IMR-90 (cell line): ENCODE data around the gene LPAR5. TPM values are rescaled to one million over a fixed set of nuclear protein-coding genes. Genes with fewer than 3 reads are reported as not detected.

ENCODE experiments used
- ATAC-seq: fragments of 200-7000 bp; cut with Tn5 transposase; 2 replicates; pipeline ENCODE4 v1.9.1; 2020; ENCODE audit warnings: low read depth, mild to moderate bottlenecking, moderate library complexity
- BruUV-seq: library from RNA; stranded (reverse); fragments of 400-500 nt; replicated peaks from 2 replicates; lab custom pipeline; 2021; lab: Mats Ljungman, UMichigan
- CTCF ChIA-PET: fragments of 300-600 bp; formaldehyde crosslinking; extraction: SDS; loops from one replicate; lab custom pipeline; 2021; ENCODE audit warnings: antibody characterized with exemption; lab: Yijun Ruan, JAX
- POLR2A ChIA-PET: fragments of 300-600 bp; sonication (Branson Sonifier 250); formaldehyde crosslinking; loops from one replicate; lab custom pipeline; 2022; ENCODE audit warnings: antibody characterized with exemption; ENCODE audit not compliant: unreplicated experiment; lab: Charles Lee
- DNase-seq: peaks from one replicate; pipeline ENCODE4 v3.0.0; 2013
- H2AFZ ChIP-seq: replicated peaks from 2 replicates; pipeline ENCODE3; 2013; ENCODE audit warnings: low read length, mild to moderate bottlenecking; ENCODE audit not compliant: poor library complexity
- H2AK5ac ChIP-seq: 2 replicates; pipeline ENCODE4 v1.6.1; 2013; ENCODE audit warnings: low read depth, low read length, inconsistent platforms
- H2AK9ac ChIP-seq: replicated peaks from 2 replicates; pipeline ENCODE3; 2013; ENCODE audit warnings: mild to moderate bottlenecking, low read depth, low read length, moderate library complexity; ENCODE audit not compliant: poor library complexity
- H2BK120ac ChIP-seq: 2 replicates; pipeline ENCODE4 v1.6.1; 2013; ENCODE audit warnings: low read depth, low read length, inconsistent platforms
- H2BK15ac ChIP-seq: 3 replicates; pipeline ENCODE4 v1.6.1; 2013; ENCODE audit warnings: low read depth, low read length, inconsistent platforms
- H2BK20ac ChIP-seq: 2 replicates; pipeline ENCODE4 v1.6.1; 2013; ENCODE audit warnings: low read depth, mild to moderate bottlenecking, inconsistent platforms, low read length, moderate library complexity
- H2BK5ac ChIP-seq: 2 replicates; pipeline ENCODE4 v1.6.1; 2013; ENCODE audit warnings: mild to moderate bottlenecking, low read depth, low read length, inconsistent platforms; ENCODE audit not compliant: poor library complexity, severe bottlenecking
- H3K14ac ChIP-seq: replicated peaks from 2 replicates; pipeline ENCODE4 v1.6.1; 2013; ENCODE audit warnings: low read depth, low read length, inconsistent platforms
- H3K18ac ChIP-seq: 2 replicates; pipeline ENCODE4 v1.6.1; 2013; ENCODE audit warnings: low read depth, low read length, control low read depth
- H3K23ac ChIP-seq: 2 replicates; pipeline ENCODE4 v1.6.1; 2013; ENCODE audit warnings: low read depth, low read length, inconsistent platforms
- H3K27ac ChIP-seq: 2 replicates; pipeline ENCODE4 v1.5.1; 2013; ENCODE audit warnings: mild to moderate bottlenecking, control low read depth, low read length; ENCODE audit not compliant: insufficient read depth
- H3K27me3 ChIP-seq: 2 replicates; pipeline ENCODE4 v1.6.1; 2013; ENCODE audit warnings: low read length; ENCODE audit not compliant: control insufficient read depth, insufficient read depth
- H3K36me3 ChIP-seq: 2 replicates; pipeline ENCODE4 v1.6.1; 2013; ENCODE audit warnings: low read length, mixed read lengths; ENCODE audit not compliant: control insufficient read depth, insufficient read depth
- H3K4ac ChIP-seq: 2 replicates; pipeline ENCODE4 v1.6.1; 2013; ENCODE audit warnings: low read depth, low read length, inconsistent platforms
- H3K4me1 ChIP-seq: 2 replicates; pipeline ENCODE4 v1.6.1; 2013; ENCODE audit warnings: low read length, mixed read lengths; ENCODE audit not compliant: control insufficient read depth, insufficient read depth
- H3K4me2 ChIP-seq: 2 replicates; pipeline ENCODE4 v1.6.1; 2013; ENCODE audit warnings: low read depth, mild to moderate bottlenecking, control low read depth, low read length, moderate library complexity
- H3K4me3 ChIP-seq: 2 replicates; pipeline ENCODE4 v1.5.1; 2013; ENCODE audit warnings: low read depth, mild to moderate bottlenecking, control low read depth, low read length, moderate library complexity; ENCODE audit not compliant: insufficient read depth
- H3K56ac ChIP-seq: 2 replicates; pipeline ENCODE4 v1.6.1; 2013; ENCODE audit warnings: low read length, inconsistent platforms; ENCODE audit not compliant: insufficient read depth; ENCODE audit errors: extremely low read depth
- H3K79me1 ChIP-seq, 2 experiments: 2 replicates each; pipeline ENCODE4 v1.6.1; 2013; ENCODE audit warnings: low read length in 2 of 2, inconsistent platforms in 1 of 2, low read depth in 1 of 2
- H3K9ac ChIP-seq: 2 replicates; pipeline ENCODE4 v1.6.1; 2013; ENCODE audit warnings: low read depth, low read length, control low read depth
- H3K9me1 ChIP-seq: 2 replicates; pipeline ENCODE4 v1.6.1; 2013; ENCODE audit warnings: low read length, inconsistent platforms; ENCODE audit not compliant: insufficient read depth
- H3K9me3 ChIP-seq: 2 replicates; pipeline ENCODE4 v1.6.1; 2013; ENCODE audit warnings: low read length; ENCODE audit not compliant: control insufficient read depth, insufficient read depth
- H4K20me1 ChIP-seq: 2 replicates; pipeline ENCODE4 v1.6.1; 2013; ENCODE audit warnings: low read length, inconsistent platforms; ENCODE audit not compliant: insufficient read depth
- H4K5ac ChIP-seq: 2 replicates; pipeline ENCODE4 v1.6.1; 2013; ENCODE audit warnings: mild to moderate bottlenecking, low read depth, low read length, control low read depth
- H4K8ac ChIP-seq, 2 experiments: 2 replicates each; pipeline ENCODE4 v1.6.1; 2013; ENCODE audit warnings: low read depth in 2 of 2, low read length in 2 of 2, control low read depth in 1 of 2, inconsistent platforms in 1 of 2
- H4K91ac ChIP-seq: 2 replicates; pipeline ENCODE4 v1.6.1; 2013; ENCODE audit warnings: low read depth, low read length, inconsistent platforms; ENCODE audit not compliant: insufficient read depth
- BHLHE40 ChIP-seq: fragments of 150-350 bp; IDR thresholded peaks from 2 replicates; pipeline ENCODE4 v1.6.1; 2016; ENCODE audit warnings: mild to moderate bottlenecking, low read depth, low read length
- CHD1 ChIP-seq: IDR thresholded peaks from 2 replicates; pipeline ENCODE4 v1.6.1; 2012; ENCODE audit warnings: low read depth, low read length, improper control_type of control experiment
- ELK1 ChIP-seq: fragments of 150-350 bp; IDR thresholded peaks from 2 replicates; pipeline ENCODE4 v1.6.1; 2016; ENCODE audit warnings: low read depth, mild to moderate bottlenecking, low read length, moderate library complexity, borderline replicate concordance
- MAZ ChIP-seq: IDR thresholded peaks from 2 replicates; pipeline ENCODE4 v1.6.1; 2012; ENCODE audit warnings: low read depth, mild to moderate bottlenecking, low read length, improper control_type of control experiment, moderate library complexity, borderline replicate concordance
- WGBS, 2 experiments: methylation state at CpG; one replicate each; pipeline versions ENCODE4 v1.1.5 to v1.1.7; 2013; ENCODE audit warnings: missing lambda C conversion rate in 2 of 2; ENCODE audit not compliant: insufficient read length in 1 of 2; ENCODE audit errors: extremely low coverage in 2 of 2; 5-methylcytosine and 5-hydroxymethylcytosine counted together
- dilution Hi-C: fragments of 300-500 bp; cut with HindIII; formaldehyde crosslinking; loops from one replicate; pipeline ENCODE4 v1.14.3; 2018; ENCODE audit warnings: low sequenced_read_pairs; ENCODE audit not compliant: unreplicated experiment
- in situ Hi-C: fragments of 300-500 bp; cut with MboI; formaldehyde crosslinking; loops from 3 replicates; pipeline ENCODE4 v1.14.3; 2019; ENCODE audit warnings: low sequenced_read_pairs, inconsistent platforms, mixed read lengths
- intact Hi-C: fragments of 100-400 bp; cut with micrococcal nuclease; formaldehyde crosslinking; loops from 2 replicates; pipeline ENCODE4 v1.10.0; 2022
- polyA plus RNA-seq, 3 experiments: library from polyadenylated mRNA; depleted of rRNA; stranded (reverse); fragments of >200 nt; gene quantifications; 2 replicates each; pipeline ENCODE4 v1.2.3, GENCODE V29; 2012; ENCODE audit warnings: low replicate concordance in 1 of 3
- total RNA-seq: library from RNA; depleted of rRNA; stranded (reverse); fragments of >200 nt; gene quantifications from 2 replicates; pipeline ENCODE4 v1.2.3, GENCODE V29; 2012

Gene LPAR5
- total and polyA plus RNA-seq, 2 of the 4 experiments (the other 2 are of a cell fraction) = not detected

GRCh38 chr12:6644257-6644596, 8.5 kb upstream of the LPAR5 start:
- Histone ChIP-seq H3K4me1 (no peaks in the 10 kb centered on the region), H2BK5ac (no peak overlapping the region), H4K5ac (no peak overlapping the region), H3K9me3 (peaks cover 19% of the 10 kb centered on the region), H2BK20ac (no peak overlapping the region), H2AFZ (peak overlapping the region; percentile 48), H2BK15ac (no peak overlapping the region), H2AK9ac (no peak overlapping the region), H4K20me1 (no peaks in the 10 kb centered on the region), H4K8ac (no peak overlapping the region), H3K23ac (no peak overlapping the region), H3K27ac (no peak overlapping the region), H4K91ac (no peak overlapping the region), H3K27me3 (peaks cover 20% of the 10 kb centered on the region), H3K14ac (no peak overlapping the region), H3K9me1 (no peaks in the 10 kb centered on the region), H2AK5ac (no peak overlapping the region), H3K36me3 (peaks cover 12% of the 10 kb centered on the region), H3K56ac (no peak overlapping the region), H3K4ac (no peak overlapping the region), H3K4me2 (no peak overlapping the region), H3K18ac (no peak overlapping the region), H2BK120ac (no peak overlapping the region), H3K4me3 (no peak overlapping the region), H3K9ac (no peak overlapping the region), H3K79me1 (no peaks in the 10 kb centered on the region)
- no CpG with 5 or more reads among the region's 6 CpGs for WGBS, 2 experiments
- dilution Hi-C loops = no loop called here
- DNase-seq (no peak), ATAC-seq (no peak)
- ChIA-PET POLR2A (no interaction called here), CTCF (interaction anchor here (1.0 kb wide), 1 partner anchor 86 kb away, joined by 4 read pairs; no protein-coding TSS in a partner anchor)
- TF ChIP-seq BHLHE40 (no peak), CHD1 (no peak), ELK1 (no peak), MAZ (no peak)
- in situ Hi-C loops = no loop called here
- intact Hi-C loops = no loop called here
- no TSS peak for BruUV-seq
